Natural killer cell (primary cell): ENCODE results near the gene HTRA2. TPM values are rescaled to one million over a fixed set of nuclear protein-coding genes. Genes with fewer than 3 reads are reported as not detected.
A peak's percentile ranks its signal among the peaks of the same experiment; 100 is the strongest.

ENCODE experiments used
- ATAC-seq, 3 donors: fragments of 150-1000 bp in 2 of 3; fragments of 200-7000 bp in 1 of 3; cut with Tn5 transposase; 1 replicate in 1 of 3; 2 replicates in 2 of 3; pipeline ENCODE4 v1.10.0; 2021; ENCODE audit warnings: mild to moderate bottlenecking in 2 of 3, moderate library complexity in 2 of 3
- DNase-seq, 2 donors: peaks; one replicate each; pipeline versions ENCODE4 v3.0.0 to v3.0.0-alpha.2; 2013 to 2021; ENCODE audit warnings: mixed read lengths in 1 of 2
- H3K27ac ChIP-seq: one replicate; pipeline ENCODE4 v1.5.1; 2013; ENCODE audit warnings: mild to moderate bottlenecking, low read length
- H3K27me3 ChIP-seq: one replicate; pipeline ENCODE4 v1.6.1; 2013; ENCODE audit warnings: low read length; ENCODE audit not compliant: control insufficient read depth, insufficient read depth
- H3K36me3 ChIP-seq: one replicate; pipeline ENCODE4 v1.6.1; 2013; ENCODE audit warnings: low read length; ENCODE audit not compliant: control insufficient read depth, insufficient read depth
- H3K4me1 ChIP-seq: one replicate; pipeline ENCODE4 v1.6.1; 2013; ENCODE audit warnings: low read length; ENCODE audit not compliant: control insufficient read depth, insufficient read depth
- H3K4me3 ChIP-seq: one replicate; pipeline ENCODE4 v1.5.1; 2013; ENCODE audit warnings: low read length
- H3K9me3 ChIP-seq: one replicate; pipeline ENCODE4 v1.6.1; 2013; ENCODE audit warnings: low read length; ENCODE audit not compliant: control insufficient read depth, insufficient read depth
- H3K27ac Mint-ChIP-seq, 2 donors: one replicate each; pipeline ENCODE4 v1.8.0; 2022; ENCODE audit warnings: mild to moderate bottlenecking in 2 of 2, mixed read lengths in 2 of 2, moderate library complexity in 1 of 2
- H3K27me3 Mint-ChIP-seq, 2 donors: one replicate each; pipeline ENCODE4 v1.8.0; 2022; ENCODE audit warnings: low read depth in 2 of 2, mixed read lengths in 2 of 2
- H3K36me3 Mint-ChIP-seq: one replicate; pipeline ENCODE4 v1.8.0; 2022; ENCODE audit warnings: mixed read lengths
- H3K4me1 Mint-ChIP-seq, 2 donors: one replicate each; pipeline ENCODE4 v1.8.0; 2022; ENCODE audit warnings: mixed read lengths in 2 of 2
- H3K4me3 Mint-ChIP-seq: one replicate; pipeline ENCODE4 v1.8.0; 2022; ENCODE audit warnings: mild to moderate bottlenecking, moderate library complexity, mixed read lengths
- H3K9me3 Mint-ChIP-seq, 2 donors: one replicate each; pipeline ENCODE4 v1.8.0; 2022; ENCODE audit warnings: mixed read lengths in 2 of 2
- CTCF ChIP-seq: fragments of 200-600 bp; IDR thresholded peaks from one replicate; pipeline ENCODE4 v1.8.0; 2022; ENCODE audit warnings: antibody characterized with exemption
- WGBS: methylation state at CpG from one replicate; pipeline ENCODE4 v1.1.7; 2013; ENCODE audit warnings: missing lambda C conversion rate; ENCODE audit not compliant: insufficient coverage; 5-methylcytosine and 5-hydroxymethylcytosine counted together
- intact Hi-C: fragments of 100-400 bp; cut with micrococcal nuclease; formaldehyde crosslinking; loops from one replicate; pipeline ENCODE4 v1.14.2; 2022
- total RNA-seq, 4 donors: library from RNA; stranded (reverse); fragments of 120-200 nt in 1 of 4; gene quantifications; one replicate each; pipeline versions ENCODE4 v1.2.3 to v1.2.4, GENCODE V29; 2013 to 2022

HTRA2 gene
- total RNA-seq, 3 donors from 2014 or later (not counting 1 experiment from before 2014, with no cell fraction given): 32.1 to 47.6 (median 45.2) TPM

GRCh38 chr2:74493546-74493945, 36.2 kb upstream of the HTRA2 start:
- Mint-ChIP-seq H3K4me1 (peaks cover 8 to 20% of the 10 kb centered on the region in 2 donors), H3K4me3 (no peak overlapping the region), H3K27ac (no peak overlapping the region), H3K27me3 (peaks cover 0 to 4% of the 10 kb centered on the region in 2 donors), H3K9me3 (no peaks in the 10 kb centered on the region), H3K36me3 (no peaks in the 10 kb centered on the region)
- ATAC-seq (no peak), DNase-seq (no peak)
- Histone ChIP-seq H3K4me3 (no peak overlapping the region), H3K4me1 (peaks cover 15% of the 10 kb centered on the region), H3K36me3 (peaks cover 42% of the 10 kb centered on the region), H3K27ac (no peak overlapping the region), H3K9me3 (no peaks in the 10 kb centered on the region), H3K27me3 (no peaks in the 10 kb centered on the region)
- intact Hi-C loops: no loop called here
- TF ChIP-seq CTCF: no peak
- 96% methylated on average over 3 of the region's 3 CpGs for WGBS

- no peak overlapping the region for H3K4me3 Mint-ChIP-seq
- TF ChIP-seq CTCF: no peak
- DNase-seq (no peak), ATAC-seq (no peak)
- H3K27me3 Mint-ChIP-seq: peaks cover 0 to 8% of the 10 kb centered on the region in 2 donors
- no peaks in the 10 kb centered on the region for H3K36me3 Mint-ChIP-seq
- WGBS: 92% methylated on average over 1 of the region's 1 CpG
- Histone ChIP-seq H3K4me1 (peaks cover 32% of the 10 kb centered on the region), H3K36me3 (peaks cover 35% of the 10 kb centered on the region), H3K27me3 (peaks cover 5% of the 10 kb centered on the region), H3K27ac (no peak overlapping the region), H3K9me3 (no peaks in the 10 kb centered on the region), H3K4me3 (no peak overlapping the region)
- H3K27ac Mint-ChIP-seq: no peak overlapping the region
- intact Hi-C loops: no loop called here
- H3K9me3 Mint-ChIP-seq: no peaks in the 10 kb centered on the region
- peaks cover 16 to 27% of the 10 kb centered on the region in 2 donors for H3K4me1 Mint-ChIP-seq
Measured at GRCh38 chr2:74495440-74495839, 34.3 kb upstream of the HTRA2 start.

- ATAC-seq (no peak), DNase-seq (no peak)
- no peaks in the 10 kb centered on the region for H3K9me3 ChIP-seq
- WGBS: 74% methylated on average over 19 of the region's 19 CpGs
- intact Hi-C loops: no loop called here
- no peak overlapping the region for H3K27ac ChIP-seq
- peaks cover 18% of the 10 kb centered on the region for H3K36me3 ChIP-seq
- H3K4me3 Mint-ChIP-seq: peak overlapping the region; percentile 90
- H3K4me1 ChIP-seq: peaks cover 36% of the 10 kb centered on the region
- no peak for TF ChIP-seq CTCF
- peak overlapping the region; percentile 30 to 81 for H3K27ac Mint-ChIP-seq
- peaks cover 24 to 36% of the 10 kb centered on the region in 2 donors for H3K4me1 Mint-ChIP-seq
- H3K9me3 Mint-ChIP-seq: no peaks in the 10 kb centered on the region
- peak overlapping the region; percentile 52 for H3K4me3 ChIP-seq
- H3K27me3 Mint-ChIP-seq: peaks cover 0 to 8% of the 10 kb centered on the region in 2 donors
- H3K36me3 Mint-ChIP-seq: no peaks in the 10 kb centered on the region
- H3K27me3 ChIP-seq: peaks cover 5% of the 10 kb centered on the region
Measured at GRCh38 chr2:74496997-74497776, 32.5 kb upstream of the HTRA2 start.
